HG02798 (cell line): ENCODE results near the gene CACNA1B.

Experiments
- ATAC-seq: cut with Tn5 transposase; IDR thresholded peaks from one replicate; pipeline ENCODE4 v1.9.1; 2021; ENCODE audit warnings: mild to moderate bottlenecking; ENCODE audit not compliant: unreplicated experiment, poor library complexity

CACNA1B gene

GRCh38 chr9:137977571-137978261 lies 100.1 kb downstream of the CACNA1B start:
- no peak for ATAC-seq

GRCh38 chr9:137978262-137978714 lies 100.7 kb downstream of the CACNA1B start:
- no peak for ATAC-seq

GRCh38 chr9:137982200-137982599 lies 104.6 kb downstream of the CACNA1B start:
- no peak for ATAC-seq

GRCh38 chr9:137984005-137984404 lies 106.4 kb downstream of the CACNA1B start:
- ATAC-seq: no peak

GRCh38 chr9:137984520-137985257 lies 107.1 kb downstream of the CACNA1B start:
- no peak for ATAC-seq

- ATAC-seq: no peak
Measured at GRCh38 chr9:137985637-137986071, 108.1 kb downstream of the CACNA1B start.

- ATAC-seq: no peak
Measured at GRCh38 chr9:137986268-137987099, 108.9 kb downstream of the CACNA1B start.

- ATAC-seq: no peak
Measured at GRCh38 chr9:137987244-137988030, 109.9 kb downstream of the CACNA1B start.

- no peak for ATAC-seq
Measured at GRCh38 chr9:137988051-137988450, 110.5 kb downstream of the CACNA1B start.

- no peak for ATAC-seq
Measured at GRCh38 chr9:137988701-137989100, 111.1 kb downstream of the CACNA1B start.

GRCh38 chr9:137989156-137989555 lies 111.6 kb downstream of the CACNA1B start:
- no peak for ATAC-seq

- ATAC-seq: no peak
Measured at GRCh38 chr9:137989999-137990715, 112.6 kb downstream of the CACNA1B start.

GRCh38 chr9:138003485-138004190 lies 126.1 kb downstream of the CACNA1B start:
- no peak for ATAC-seq

- no peak for ATAC-seq
Measured at GRCh38 chr9:138006576-138007233, 129.1 kb downstream of the CACNA1B start.

GRCh38 chr9:138007566-138007917 lies 130.0 kb downstream of the CACNA1B start:
- ATAC-seq: no peak

GRCh38 chr9:138007918-138008841 lies 130.6 kb downstream of the CACNA1B start:
- no peak for ATAC-seq

- ATAC-seq: no peak
Measured at GRCh38 chr9:138009016-138009802, 131.6 kb downstream of the CACNA1B start.
